ENCODE measurements around the gene TECPR2.

Gene TECPR2

GRCh38 chr14:102474934-102475333 lies 112.2 kb downstream of the TECPR2 start:
- Histone ChIP-seq H3K4me3 (ENCODE audit: low read depth in 1 of 2, low read length in 2 of 2) (no peak overlapping the region), H3K9ac (ENCODE audit: low read length) (no peak overlapping the region), H3K4me1 (ENCODE audit: insufficient read depth, low read length) (no peaks in the 10 kb centered on the region), H3K9me3 (ENCODE audit: low read length) (no peaks in the 10 kb centered on the region), H3K36me3 (ENCODE audit: insufficient read depth, low read length) (peaks cover 7% of the 10 kb centered on the region), H3K27me3 (ENCODE audit: control insufficient read depth in 1 of 2, insufficient read depth in 2 of 2, low read length in 2 of 2) (no peaks in the 10 kb centered on the region), H3K27ac (ENCODE audit: low read depth, low read length) (no peak overlapping the region)

- Histone ChIP-seq H3K9me3 (ENCODE audit: low read length) (no peaks in the 10 kb centered on the region), H3K4me1 (ENCODE audit: insufficient read depth, low read length) (no peaks in the 10 kb centered on the region), H3K36me3 (ENCODE audit: insufficient read depth, low read length) (no peaks in the 10 kb centered on the region), H3K4me3 (ENCODE audit: low read depth in 1 of 2, low read length in 2 of 2) (no peak overlapping the region), H3K27me3 (ENCODE audit: control insufficient read depth in 1 of 2, insufficient read depth in 2 of 2, low read length in 2 of 2) (no peaks in the 10 kb centered on the region), H3K9ac (ENCODE audit: low read length) (no peak overlapping the region), H3K27ac (ENCODE audit: low read depth, low read length) (no peak overlapping the region)
Measured at GRCh38 chr14:102479107-102479506, 116.4 kb downstream of the TECPR2 start.

- Histone ChIP-seq H3K4me3 (ENCODE audit: low read depth in 1 of 2, low read length in 2 of 2) (peak overlapping the region in 1 of 2 donors; percentile 41), H3K27ac (ENCODE audit: low read depth, low read length) (no peak overlapping the region), H3K9me3 (ENCODE audit: low read length) (no peaks in the 10 kb centered on the region), H3K36me3 (ENCODE audit: insufficient read depth, low read length) (no peaks in the 10 kb centered on the region), H3K27me3 (ENCODE audit: control insufficient read depth in 1 of 2, insufficient read depth in 2 of 2, low read length in 2 of 2) (no peaks in the 10 kb centered on the region), H3K9ac (ENCODE audit: low read length) (no peak overlapping the region), H3K4me1 (ENCODE audit: insufficient read depth, low read length) (no peaks in the 10 kb centered on the region)
Measured at GRCh38 chr14:102479777-102480176, 117.0 kb downstream of the TECPR2 start.

DNA sequence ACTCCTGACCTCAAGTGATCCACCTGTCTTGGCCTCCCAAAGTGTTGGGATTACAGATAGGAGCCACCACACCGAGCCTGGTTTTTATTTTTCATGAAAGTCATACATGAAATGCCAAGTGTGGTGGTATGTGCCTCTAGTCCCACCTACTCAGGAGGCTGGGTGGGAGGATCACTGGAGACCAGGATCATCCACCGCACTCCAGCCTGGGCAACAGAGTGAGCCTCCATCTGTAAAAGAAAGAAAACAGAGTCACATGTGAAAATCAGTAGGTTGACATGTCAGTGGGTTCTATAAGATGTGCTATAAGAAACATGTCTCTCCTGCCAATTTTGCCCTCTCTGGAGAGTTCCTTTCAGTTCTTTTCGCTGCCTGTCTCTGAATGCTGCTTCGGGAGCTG lies 118.6 kb downstream of the TECPR2 start:
- no peaks in the 10 kb centered on the region for H3K27me3 ChIP-seq (ENCODE audit: control insufficient read depth in 1 of 2, insufficient read depth in 2 of 2, low read length in 2 of 2)
- no peaks in the 10 kb centered on the region for H3K4me1 ChIP-seq (ENCODE audit: insufficient read depth, low read length)
- no peak overlapping the region for H3K27ac ChIP-seq (ENCODE audit: low read depth, low read length)
- H3K9ac ChIP-seq (ENCODE audit: low read length), result no peak overlapping the region
- H3K36me3 ChIP-seq (ENCODE audit: insufficient read depth, low read length), result no peaks in the 10 kb centered on the region
- H3K9me3 ChIP-seq (ENCODE audit: low read length), result no peaks in the 10 kb centered on the region
- H3K4me3 ChIP-seq (ENCODE audit: low read depth in 1 of 2, low read length in 2 of 2), result no peak overlapping the region

- no peak overlapping the region for H3K27ac ChIP-seq (ENCODE audit: low read depth, low read length)
- no peaks in the 10 kb centered on the region for H3K4me1 ChIP-seq (ENCODE audit: insufficient read depth, low read length)
- no peaks in the 10 kb centered on the region for H3K9me3 ChIP-seq (ENCODE audit: low read length)
- no peak overlapping the region for H3K4me3 ChIP-seq (ENCODE audit: low read depth in 1 of 2, low read length in 2 of 2)
- H3K9ac ChIP-seq (ENCODE audit: low read length), result no peak overlapping the region
- H3K36me3 ChIP-seq (ENCODE audit: insufficient read depth, low read length), result no peaks in the 10 kb centered on the region
- H3K27me3 ChIP-seq (ENCODE audit: control insufficient read depth in 1 of 2, insufficient read depth in 2 of 2, low read length in 2 of 2), result no peaks in the 10 kb centered on the region
Measured at GRCh38 chr14:102481791-102482238, 119.1 kb downstream of the TECPR2 start.

DNA sequence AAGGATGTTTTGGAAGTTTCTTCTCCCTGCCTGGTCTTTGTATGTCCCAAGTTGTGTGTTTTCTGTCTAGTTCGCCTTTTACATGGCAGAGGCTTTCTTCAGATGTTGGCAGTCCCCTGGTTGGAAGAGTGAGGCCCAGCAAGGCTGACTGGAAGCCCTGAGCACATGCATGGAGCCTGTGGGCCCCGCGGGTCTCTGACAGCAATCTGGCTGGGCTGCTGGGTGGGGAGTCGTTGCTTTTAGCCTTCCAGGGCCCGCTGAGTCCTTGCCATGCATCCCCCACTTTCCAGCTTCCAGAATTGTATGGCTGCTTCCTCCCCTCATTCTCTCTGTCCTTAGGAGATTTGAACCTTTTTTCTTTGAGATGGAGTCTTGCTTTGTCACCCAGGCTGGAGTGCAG lies 121.6 kb downstream of the TECPR2 start:
- H3K4me1 ChIP-seq (ENCODE audit: insufficient read depth, low read length), result no peaks in the 10 kb centered on the region
- no peaks in the 10 kb centered on the region for H3K9me3 ChIP-seq (ENCODE audit: low read length)
- H3K27ac ChIP-seq (ENCODE audit: low read depth, low read length), result no peak overlapping the region
- no peak overlapping the region for H3K9ac ChIP-seq (ENCODE audit: low read length)
- H3K4me3 ChIP-seq (ENCODE audit: low read depth in 1 of 2, low read length in 2 of 2), result no peak overlapping the region
- H3K36me3 ChIP-seq (ENCODE audit: insufficient read depth, low read length), result no peaks in the 10 kb centered on the region
- H3K27me3 ChIP-seq (ENCODE audit: control insufficient read depth in 1 of 2, insufficient read depth in 2 of 2, low read length in 2 of 2), result no peaks in the 10 kb centered on the region

DNA sequence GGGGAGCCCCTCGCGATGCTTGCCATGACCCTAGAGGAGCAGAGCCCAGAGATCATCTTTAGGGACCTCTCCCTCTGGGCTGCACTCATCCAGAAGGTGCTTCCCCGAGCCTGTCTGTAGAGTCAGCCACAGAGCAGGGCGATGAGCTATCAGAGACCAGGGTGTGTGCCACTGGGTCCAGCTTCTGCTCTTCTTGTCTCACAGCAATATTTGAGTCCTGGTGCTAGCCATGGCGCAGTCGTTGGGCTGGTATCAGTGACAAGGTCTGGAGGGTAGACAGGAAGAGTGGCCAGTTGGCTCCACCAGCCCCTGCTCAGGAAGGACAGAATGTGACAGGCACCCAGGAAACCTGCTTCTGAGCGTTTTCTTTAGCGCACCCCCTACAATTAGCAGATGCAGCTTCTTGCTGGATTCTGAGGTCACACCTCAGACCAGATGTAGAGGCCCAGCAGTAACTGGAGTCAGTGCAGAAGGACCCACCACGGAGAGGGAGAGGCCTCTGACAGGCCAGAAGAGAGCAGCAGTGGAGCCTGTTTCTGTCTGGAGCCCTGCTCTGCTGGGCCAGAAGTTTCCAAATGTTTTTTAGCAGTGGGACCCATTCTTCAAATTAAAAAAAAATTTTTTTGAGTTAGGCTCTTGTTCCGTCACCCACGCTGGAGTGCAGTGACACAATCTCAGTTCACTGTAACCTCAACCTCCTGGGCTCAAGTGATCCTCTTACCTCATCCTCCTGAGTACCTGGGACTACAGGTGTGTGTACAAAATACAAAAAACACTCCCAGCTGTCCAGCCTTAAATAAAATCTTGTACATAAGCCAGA lies 123.2 kb downstream of the TECPR2 start:
- no peak overlapping the region for H3K27ac ChIP-seq (ENCODE audit: low read depth, low read length)
- H3K4me3 ChIP-seq (ENCODE audit: low read depth in 1 of 2, low read length in 2 of 2), result no peak overlapping the region
- no peaks in the 10 kb centered on the region for H3K36me3 ChIP-seq (ENCODE audit: insufficient read depth, low read length)
- H3K9me3 ChIP-seq (ENCODE audit: low read length), result no peaks in the 10 kb centered on the region
- no peak overlapping the region for H3K9ac ChIP-seq (ENCODE audit: low read length)
- H3K4me1 ChIP-seq (ENCODE audit: insufficient read depth, low read length), result no peaks in the 10 kb centered on the region
- no peaks in the 10 kb centered on the region for H3K27me3 ChIP-seq (ENCODE audit: control insufficient read depth in 1 of 2, insufficient read depth in 2 of 2, low read length in 2 of 2)

DNA sequence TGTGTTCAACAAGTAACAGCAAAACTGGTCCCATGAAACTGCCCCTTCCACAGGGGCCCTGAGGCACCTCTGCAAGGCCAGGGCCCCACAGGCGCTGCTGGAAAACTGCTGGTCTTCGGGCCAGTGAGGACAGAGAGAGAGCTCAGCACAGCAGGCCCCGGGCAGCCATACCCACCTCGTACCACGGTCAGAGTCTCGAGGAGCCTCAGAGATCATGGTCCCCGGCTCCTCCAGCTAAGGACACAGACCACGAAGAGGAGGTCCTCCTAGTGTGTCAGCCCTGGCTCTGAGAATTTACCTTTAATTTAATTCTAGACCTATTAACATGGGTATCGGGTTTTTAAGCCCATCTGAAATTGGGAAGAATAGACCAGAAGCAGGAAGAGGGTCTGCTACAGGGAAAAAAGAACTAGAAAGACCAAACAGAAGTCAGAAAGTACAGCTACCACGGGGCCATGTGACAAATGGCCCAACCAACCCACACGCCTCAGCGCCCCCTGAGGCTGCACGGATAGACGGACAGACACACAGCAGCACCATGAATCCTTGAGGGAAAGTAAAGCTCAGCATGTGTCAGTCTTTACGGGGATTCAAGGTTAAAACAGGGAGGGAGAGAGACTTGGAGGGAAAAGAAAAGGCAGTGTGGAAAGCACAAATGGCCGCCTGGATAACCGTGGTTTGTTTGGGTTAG lies 123.9 kb downstream of the TECPR2 start:
- no peak overlapping the region for H3K4me3 ChIP-seq (ENCODE audit: low read depth in 1 of 2, low read length in 2 of 2)
- no peak overlapping the region for H3K27ac ChIP-seq (ENCODE audit: low read depth, low read length)
- H3K9ac ChIP-seq (ENCODE audit: low read length), result no peak overlapping the region
- H3K27me3 ChIP-seq (ENCODE audit: control insufficient read depth in 1 of 2, insufficient read depth in 2 of 2, low read length in 2 of 2), result no peaks in the 10 kb centered on the region
- no peaks in the 10 kb centered on the region for H3K9me3 ChIP-seq (ENCODE audit: low read length)
- H3K36me3 ChIP-seq (ENCODE audit: insufficient read depth, low read length), result no peaks in the 10 kb centered on the region
- H3K4me1 ChIP-seq (ENCODE audit: insufficient read depth, low read length), result no peaks in the 10 kb centered on the region

DNA sequence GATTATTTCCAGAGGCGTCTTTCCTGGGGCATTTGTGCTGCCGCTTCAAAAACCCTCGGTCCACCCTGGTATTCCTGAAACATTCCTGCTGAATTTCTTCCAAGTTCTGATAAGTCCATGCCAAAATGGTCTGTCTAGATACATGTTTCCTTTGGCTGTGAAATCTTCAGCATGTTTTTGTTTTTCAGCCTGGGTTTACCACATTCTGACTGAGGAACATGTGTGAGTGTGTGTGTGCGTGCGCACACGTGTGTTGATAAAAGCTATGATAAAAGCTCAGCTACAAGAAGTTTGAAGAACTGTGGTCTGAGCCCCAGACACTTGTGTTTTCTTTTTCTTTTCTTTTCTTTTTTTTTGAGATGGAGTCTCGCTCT lies 124.5 kb downstream of the TECPR2 start:
- Histone ChIP-seq H3K9ac (ENCODE audit: low read length) (no peak overlapping the region), H3K9me3 (ENCODE audit: low read length) (no peaks in the 10 kb centered on the region), H3K27ac (ENCODE audit: low read depth, low read length) (no peak overlapping the region), H3K27me3 (ENCODE audit: control insufficient read depth in 1 of 2, insufficient read depth in 2 of 2, low read length in 2 of 2) (no peaks in the 10 kb centered on the region), H3K4me1 (ENCODE audit: insufficient read depth, low read length) (no peaks in the 10 kb centered on the region), H3K4me3 (ENCODE audit: low read depth in 1 of 2, low read length in 2 of 2) (no peak overlapping the region), H3K36me3 (ENCODE audit: insufficient read depth, low read length) (no peaks in the 10 kb centered on the region)

DNA sequence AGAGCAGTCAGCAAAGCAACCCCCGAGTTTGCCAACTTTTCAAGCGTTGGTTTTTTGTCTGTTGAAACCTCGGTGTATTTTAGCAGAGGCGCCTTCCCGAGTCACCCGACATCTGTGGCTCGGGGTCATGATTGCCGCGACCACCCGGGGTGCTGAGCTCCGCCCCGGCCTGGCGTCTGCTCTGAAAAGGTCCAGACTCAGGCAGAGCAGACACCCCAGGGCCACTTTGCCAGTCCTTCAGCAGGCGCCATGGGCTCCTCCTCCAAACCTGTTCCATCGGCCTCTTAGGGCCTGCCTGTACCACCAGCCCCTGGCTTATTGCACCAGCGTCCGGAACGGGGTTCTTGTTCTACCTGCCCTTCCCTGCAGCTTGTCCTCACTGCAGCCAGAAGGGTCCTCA lies 127.7 kb downstream of the TECPR2 start:
- Histone ChIP-seq H3K27ac (ENCODE audit: low read depth, low read length) (no peak overlapping the region), H3K4me3 (ENCODE audit: low read depth in 1 of 2, low read length in 2 of 2) (no peak overlapping the region), H3K4me1 (ENCODE audit: insufficient read depth, low read length) (no peaks in the 10 kb centered on the region), H3K36me3 (ENCODE audit: insufficient read depth, low read length) (no peaks in the 10 kb centered on the region), H3K27me3 (ENCODE audit: control insufficient read depth in 1 of 2, insufficient read depth in 2 of 2, low read length in 2 of 2) (no peaks in the 10 kb centered on the region), H3K9me3 (ENCODE audit: low read length) (no peaks in the 10 kb centered on the region), H3K9ac (ENCODE audit: low read length) (no peak overlapping the region)

DNA sequence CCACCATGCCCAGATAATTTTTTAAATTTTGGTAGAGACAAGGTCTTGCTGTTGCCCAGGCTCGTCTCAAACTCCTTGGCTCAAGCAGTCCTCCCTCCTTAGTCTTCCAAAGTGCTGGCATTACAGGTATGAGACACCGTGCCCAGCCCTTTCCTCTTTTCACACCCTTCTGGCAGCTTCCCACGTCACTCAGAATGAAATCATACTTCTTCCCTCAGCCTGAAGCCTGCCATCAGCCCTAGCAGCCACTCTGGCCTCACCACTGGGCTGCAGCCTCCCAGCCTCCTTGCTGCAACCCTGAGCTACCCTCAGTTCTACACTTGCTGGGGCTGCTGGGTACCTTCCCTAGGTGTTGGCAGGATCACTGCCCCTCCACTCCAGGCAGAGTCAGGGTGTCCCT lies 128.6 kb downstream of the TECPR2 start:
- Histone ChIP-seq H3K27ac (ENCODE audit: low read depth, low read length) (no peak overlapping the region), H3K27me3 (ENCODE audit: control insufficient read depth in 1 of 2, insufficient read depth in 2 of 2, low read length in 2 of 2) (no peaks in the 10 kb centered on the region), H3K9ac (ENCODE audit: low read length) (no peak overlapping the region), H3K4me1 (ENCODE audit: insufficient read depth, low read length) (no peaks in the 10 kb centered on the region), H3K36me3 (ENCODE audit: insufficient read depth, low read length) (no peaks in the 10 kb centered on the region), H3K9me3 (ENCODE audit: low read length) (no peaks in the 10 kb centered on the region), H3K4me3 (ENCODE audit: low read depth in 1 of 2, low read length in 2 of 2) (no peak overlapping the region)

Data from muscle layer of colon (tissue), 2 donors.